IPS-18a (cell line): ENCODE results near the gene TMEM40.

ENCODE experiments used
- H3K27ac ChIP-seq: one replicate; pipeline ENCODE4 v1.5.1; 2013; ENCODE audit warnings: low read length
- H3K27me3 ChIP-seq: one replicate; pipeline ENCODE4 v1.6.1; 2013; ENCODE audit warnings: mild to moderate bottlenecking, low read length; ENCODE audit not compliant: control insufficient read depth, insufficient read depth
- H3K36me3 ChIP-seq: one replicate; pipeline ENCODE4 v1.6.1; 2013; ENCODE audit warnings: low read depth, low read length; ENCODE audit not compliant: control insufficient read depth
- H3K4me1 ChIP-seq: one replicate; pipeline ENCODE4 v1.6.1; 2013; ENCODE audit warnings: low read depth, low read length; ENCODE audit not compliant: control insufficient read depth
- H3K4me3 ChIP-seq: one replicate; pipeline ENCODE4 v1.5.1; 2013; ENCODE audit warnings: low read length
- H3K9ac ChIP-seq: one replicate; pipeline ENCODE4 v1.6.1; 2013; ENCODE audit warnings: mild to moderate bottlenecking, low read length, moderate library complexity
- H3K9me3 ChIP-seq: one replicate; pipeline ENCODE4 v1.6.1; 2013; ENCODE audit warnings: low read depth, low read length; ENCODE audit not compliant: control insufficient read depth

The TMEM40 gene

GRCh38 chr3:12758025-12758781 is 856 bp downstream of the TMEM40 start:
- H3K27ac ChIP-seq, result no peak overlapping the region
- H3K27me3 ChIP-seq, result no peaks in the 10 kb centered on the region
- no peaks in the 10 kb centered on the region for H3K9me3 ChIP-seq
- no peak overlapping the region for H3K9ac ChIP-seq
- H3K4me3 ChIP-seq, result no peak overlapping the region
- no peaks in the 10 kb centered on the region for H3K36me3 ChIP-seq
- peaks cover 4% of the 10 kb centered on the region for H3K4me1 ChIP-seq

DNA sequence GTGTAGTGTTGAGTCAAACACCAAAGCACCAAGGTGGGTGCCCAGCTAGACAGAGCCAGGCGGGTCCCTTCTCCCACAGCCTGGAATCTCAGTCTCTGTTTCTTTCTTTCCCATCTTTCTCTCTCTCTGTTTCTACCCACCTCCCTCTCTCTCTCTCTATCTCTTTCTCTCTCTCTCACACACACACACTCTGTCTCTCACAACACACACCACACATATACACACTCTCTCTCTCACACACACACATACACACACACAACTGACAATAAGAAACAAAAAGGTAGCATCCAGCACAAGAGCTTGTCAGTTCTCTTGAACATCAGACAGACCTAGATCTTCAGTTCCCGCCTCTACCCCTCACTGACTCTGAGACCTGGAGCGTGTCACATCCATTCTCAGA is 2.4 kb downstream of the TMEM40 start:
- Histone ChIP-seq H3K9ac (no peak overlapping the region), H3K27ac (no peak overlapping the region), H3K4me1 (peaks cover 4% of the 10 kb centered on the region), H3K9me3 (no peaks in the 10 kb centered on the region), H3K4me3 (no peak overlapping the region), H3K27me3 (no peaks in the 10 kb centered on the region), H3K36me3 (no peaks in the 10 kb centered on the region)

DNA sequence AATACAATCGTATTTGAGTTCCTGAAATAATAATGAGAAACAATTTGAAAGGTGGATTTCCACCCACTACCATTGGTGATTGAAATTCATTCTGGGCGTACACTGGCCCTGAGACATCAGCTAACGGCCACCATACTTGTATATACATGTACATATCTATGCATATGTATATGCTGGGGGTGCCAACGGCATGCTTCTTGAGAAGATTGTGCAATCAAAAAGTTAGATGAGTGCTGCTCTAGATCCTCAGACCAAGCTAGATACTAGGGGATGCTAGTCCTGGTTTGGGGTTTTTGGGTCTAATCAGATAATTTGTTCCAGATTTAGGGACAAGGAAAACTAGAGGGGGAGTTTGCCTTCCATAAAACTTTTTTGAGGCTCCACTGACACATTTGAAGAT is 2.9 kb downstream of the TMEM40 start:
- peaks cover 4% of the 10 kb centered on the region for H3K4me1 ChIP-seq
- H3K9me3 ChIP-seq, result no peaks in the 10 kb centered on the region
- H3K4me3 ChIP-seq, result no peak overlapping the region
- H3K36me3 ChIP-seq, result no peaks in the 10 kb centered on the region
- no peaks in the 10 kb centered on the region for H3K27me3 ChIP-seq
- no peak overlapping the region for H3K27ac ChIP-seq
- H3K9ac ChIP-seq, result no peak overlapping the region

- H3K4me1 ChIP-seq, result peaks cover 4% of the 10 kb centered on the region
- no peaks in the 10 kb centered on the region for H3K36me3 ChIP-seq
- no peak overlapping the region for H3K4me3 ChIP-seq
- no peak overlapping the region for H3K9ac ChIP-seq
- H3K27ac ChIP-seq, result no peak overlapping the region
- H3K9me3 ChIP-seq, result no peaks in the 10 kb centered on the region
- no peaks in the 10 kb centered on the region for H3K27me3 ChIP-seq
Observed at GRCh38 chr3:12755754-12756153, 3.3 kb downstream of the TMEM40 start.

GRCh38 chr3:12754313-12754712 is 4.7 kb downstream of the TMEM40 start:
- H3K4me3 ChIP-seq, result no peak overlapping the region
- no peaks in the 10 kb centered on the region for H3K36me3 ChIP-seq
- H3K9me3 ChIP-seq, result no peaks in the 10 kb centered on the region
- peaks cover 4% of the 10 kb centered on the region for H3K4me1 ChIP-seq
- H3K27ac ChIP-seq, result no peak overlapping the region
- H3K27me3 ChIP-seq, result no peaks in the 10 kb centered on the region
- no peak overlapping the region for H3K9ac ChIP-seq

DNA sequence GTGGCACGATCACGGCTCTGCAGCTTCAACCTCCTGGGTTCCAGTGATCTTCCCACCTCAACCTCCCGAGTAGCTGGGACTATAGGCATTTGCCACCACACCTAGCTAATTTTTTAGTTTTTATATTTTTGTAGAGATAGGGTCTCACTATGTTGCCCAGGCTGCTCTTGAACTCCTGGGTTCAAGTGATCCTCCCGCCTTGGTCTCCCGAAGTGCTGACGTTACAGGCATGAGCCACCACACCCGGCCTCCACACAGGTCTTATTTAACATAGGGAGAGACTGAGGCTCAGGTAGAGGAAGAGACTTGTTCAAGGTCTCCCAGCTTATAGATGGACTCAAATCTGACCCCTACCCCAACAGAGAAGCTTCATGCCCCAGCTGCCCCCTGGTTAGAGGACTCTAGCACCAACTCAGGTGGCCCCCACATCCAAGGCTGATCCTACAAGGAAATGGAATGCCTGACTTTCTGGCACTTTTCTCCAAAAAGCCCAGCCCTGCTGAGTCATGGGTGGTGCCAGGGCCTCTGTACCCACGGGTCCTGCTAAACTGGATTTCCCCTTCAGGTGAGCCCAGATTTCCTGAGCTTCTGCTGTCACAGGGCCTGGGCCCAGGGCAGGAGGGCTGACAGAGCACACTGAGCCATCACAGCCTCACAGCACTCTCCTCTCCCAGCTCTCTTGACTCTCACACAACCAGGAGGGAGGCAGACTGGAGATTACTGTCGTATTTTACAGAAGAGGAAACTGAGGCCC is 5.6 kb downstream of the TMEM40 start:
- Histone ChIP-seq H3K36me3 (no peaks in the 10 kb centered on the region), H3K4me3 (no peak overlapping the region), H3K27me3 (no peaks in the 10 kb centered on the region), H3K9me3 (no peaks in the 10 kb centered on the region), H3K4me1 (peaks cover 4% of the 10 kb centered on the region), H3K9ac (no peak overlapping the region), H3K27ac (no peak overlapping the region)

GRCh38 chr3:12752809-12753208 is 6.2 kb downstream of the TMEM40 start:
- no peaks in the 10 kb centered on the region for H3K4me1 ChIP-seq

DNA sequence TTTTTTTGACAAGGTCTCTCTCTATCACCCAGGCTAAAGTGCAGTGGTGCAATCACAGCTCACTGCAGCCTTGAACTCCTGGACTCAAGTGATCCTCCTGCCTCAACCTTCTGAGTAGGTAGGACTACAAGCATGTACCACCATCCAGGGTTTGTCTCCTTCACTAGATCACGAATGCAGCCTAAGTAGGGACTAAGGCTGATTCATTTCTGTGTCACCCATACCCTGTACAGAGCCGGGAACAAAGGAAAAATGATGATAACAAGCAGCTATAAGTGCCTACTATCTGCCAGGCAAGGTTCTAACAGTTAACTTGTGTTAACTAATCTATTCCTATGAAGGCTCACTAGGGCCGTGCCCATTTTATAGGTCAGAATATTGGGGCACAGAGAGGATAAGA is 7.0 kb downstream of the TMEM40 start:
- no peak overlapping the region for H3K27ac ChIP-seq
- no peak overlapping the region for H3K4me3 ChIP-seq

More at GRCh38 chr3:12752809-12753208, 6.2 kb downstream of the TMEM40 start:
- Histone ChIP-seq H3K4me3 (no peak overlapping the region), H3K9ac (no peak overlapping the region), H3K36me3 (no peaks in the 10 kb centered on the region), H3K9me3 (no peaks in the 10 kb centered on the region), H3K27me3 (no peaks in the 10 kb centered on the region), H3K27ac (no peak overlapping the region)

GRCh38 chr3:12751571-12751970 is 7.5 kb downstream of the TMEM40 start:
- Histone ChIP-seq H3K9ac (no peak overlapping the region), H3K27me3 (no peaks in the 10 kb centered on the region), H3K4me1 (no peaks in the 10 kb centered on the region), H3K9me3 (no peaks in the 10 kb centered on the region), H3K27ac (no peak overlapping the region), H3K4me3 (no peak overlapping the region), H3K36me3 (no peaks in the 10 kb centered on the region)

More for the DNA sequence above, 7.0 kb downstream of the TMEM40 start:
- Histone ChIP-seq H3K9me3 (no peaks in the 10 kb centered on the region), H3K9ac (no peak overlapping the region), H3K27me3 (no peaks in the 10 kb centered on the region), H3K4me1 (no peaks in the 10 kb centered on the region), H3K36me3 (no peaks in the 10 kb centered on the region)

- H3K4me1 ChIP-seq, result no peaks in the 10 kb centered on the region
- H3K27ac ChIP-seq, result no peak overlapping the region
Observed at GRCh38 chr3:12750658-12751071, 8.4 kb downstream of the TMEM40 start.

DNA sequence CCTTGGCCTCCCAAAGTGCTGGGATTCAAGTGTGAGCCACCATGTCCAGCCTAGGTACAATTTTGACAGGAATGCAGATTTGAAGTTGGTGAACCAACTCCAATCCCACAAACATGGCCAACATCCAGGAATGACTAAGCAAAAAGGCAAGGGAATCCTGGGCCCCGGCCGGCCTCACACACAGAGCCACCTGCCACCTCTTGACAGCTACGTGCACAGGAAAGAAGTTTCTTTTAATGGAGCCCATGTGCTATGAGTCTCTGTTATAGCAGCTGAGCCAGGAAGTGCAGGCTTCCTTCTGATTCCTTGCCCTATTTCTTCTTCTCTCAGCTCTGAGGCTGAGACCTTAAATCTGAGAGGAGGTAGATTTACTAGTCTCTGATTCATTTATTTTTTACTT is 8.8 kb downstream of the TMEM40 start:
- Histone ChIP-seq H3K36me3 (no peaks in the 10 kb centered on the region), H3K9ac (no peak overlapping the region), H3K4me3 (no peak overlapping the region), H3K27me3 (no peaks in the 10 kb centered on the region), H3K4me1 (no peaks in the 10 kb centered on the region), H3K9me3 (no peaks in the 10 kb centered on the region), H3K27ac (no peak overlapping the region)

More at GRCh38 chr3:12750658-12751071, 8.4 kb downstream of the TMEM40 start:
- Histone ChIP-seq H3K36me3 (no peaks in the 10 kb centered on the region), H3K4me3 (no peak overlapping the region), H3K9me3 (no peaks in the 10 kb centered on the region), H3K9ac (no peak overlapping the region), H3K27me3 (no peaks in the 10 kb centered on the region)

GRCh38 chr3:12748477-12748876 is 10.6 kb downstream of the TMEM40 start:
- Histone ChIP-seq H3K36me3 (no peaks in the 10 kb centered on the region), H3K27me3 (no peaks in the 10 kb centered on the region), H3K4me3 (no peak overlapping the region), H3K9me3 (no peaks in the 10 kb centered on the region), H3K4me1 (no peaks in the 10 kb centered on the region), H3K27ac (no peak overlapping the region), H3K9ac (no peak overlapping the region)
